IPS-18c (cell line): Measurements from ENCODE around the gene C20orf141.
"Not testable (repeated sequence)": the region's sequence is repeated elsewhere in the genome, so short reads cannot be mapped to it uniquely, and the experiment has no call there.

Source experiments
- H3K4me3 ChIP-seq: 2 replicates; pipeline ENCODE4 v1.7.0; 2013; ENCODE audit warnings: low read depth, mild to moderate bottlenecking, low read length, moderate library complexity; ENCODE audit not compliant: insufficient read depth
- H3K9me3 ChIP-seq: one replicate; pipeline ENCODE4 v1.6.1; 2013; ENCODE audit warnings: mild to moderate bottlenecking, low read length, moderate library complexity; ENCODE audit not compliant: control insufficient read depth, insufficient read depth

C20orf141 gene

GRCh38 chr20:2815242-2815900 lies 584 bp downstream of the C20orf141 start:
- no peaks in the 10 kb centered on the region for H3K9me3 ChIP-seq
- H3K4me3 ChIP-seq = no peak overlapping the region

DNA sequence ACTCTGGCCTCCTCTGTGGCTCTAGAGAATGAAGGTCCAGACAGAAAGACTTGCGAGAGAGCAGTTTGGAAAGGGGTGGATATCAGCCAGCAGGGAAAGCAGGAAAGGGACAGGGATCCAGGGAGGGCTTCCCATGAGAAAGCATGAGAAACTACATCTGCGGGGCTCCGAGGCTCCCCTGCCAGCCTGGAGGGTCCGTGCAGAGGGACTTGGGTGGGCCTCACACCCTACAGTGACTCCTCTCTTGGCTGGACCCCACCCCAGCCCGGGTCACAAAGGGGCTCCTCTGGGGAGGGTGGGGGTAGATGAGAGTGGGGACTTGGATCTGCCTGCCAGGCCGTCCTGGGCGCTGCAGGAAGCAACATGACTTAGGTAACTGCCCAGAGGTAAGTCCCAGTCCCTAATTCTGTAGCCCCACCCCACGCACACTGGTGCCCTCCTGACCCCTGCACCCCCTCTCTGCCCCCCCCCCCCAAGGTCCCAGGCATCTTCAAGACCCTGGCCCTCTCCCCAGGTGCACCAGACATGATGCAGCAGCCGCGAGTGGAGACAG lies 1.3 kb downstream of the C20orf141 start, which contains the start of gene TMEM239:
TSS of gene TMEM239 (plus strand) at position 335 of the 553 bp plus-strand sequence. CDS start at position 526, 191 bp downstream.
- Histone ChIP-seq H3K9me3 (no peaks in the 10 kb centered on the region), H3K4me3 (no peak within 1 kb of the TSS)

GRCh38 chr20:2816583-2817340 lies 2.0 kb downstream of the C20orf141 start:
- H3K9me3 ChIP-seq = no peaks in the 10 kb centered on the region
- no peak overlapping the region for H3K4me3 ChIP-seq

DNA sequence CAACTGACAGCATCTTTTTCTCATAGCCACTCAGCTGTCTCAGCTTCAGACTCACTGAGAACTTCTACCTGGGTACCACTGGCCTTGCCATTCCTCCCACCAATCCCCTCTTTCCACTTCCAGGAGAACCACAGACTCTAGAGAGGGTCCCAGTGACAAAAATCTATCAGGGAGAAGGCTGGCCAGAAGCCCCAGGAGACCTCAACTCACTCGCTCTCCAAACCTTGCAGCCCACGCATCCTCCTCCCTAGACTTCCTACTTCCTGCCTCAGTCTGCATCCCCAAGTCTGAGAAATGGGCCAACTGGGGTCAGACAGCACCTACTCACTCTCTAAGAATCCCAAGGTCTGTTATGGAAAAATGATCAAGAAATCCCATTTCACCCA lies 2.5 kb downstream of the C20orf141 start:
- no peak overlapping the region for H3K4me3 ChIP-seq

GRCh38 chr20:2817891-2818595 lies 3.3 kb downstream of the C20orf141 start:
- Histone ChIP-seq H3K4me3 (no peak overlapping the region), H3K9me3 (no peaks in the 10 kb centered on the region)

More for the DNA sequence above, 2.5 kb downstream of the C20orf141 start:
- H3K9me3 ChIP-seq = no peaks in the 10 kb centered on the region

- Histone ChIP-seq H3K4me3 (no peak overlapping the region; the same call in 1 of the 2 replicates), H3K9me3 (no peaks in the 10 kb centered on the region)
These were observed 5.5 kb downstream of the C20orf141 start for GRCh38 chr20:2820084-2820895.

GRCh38 chr20:2820896-2821869 lies 6.4 kb downstream of the C20orf141 start:
- H3K4me3 ChIP-seq = peak overlapping the region; percentile 31; the same call in 1 of the 2 replicates
- no peaks in the 10 kb centered on the region for H3K9me3 ChIP-seq

- Histone ChIP-seq H3K9me3 (no peaks in the 10 kb centered on the region), H3K4me3 (no peak overlapping the region)
These were observed 7.3 kb downstream of the C20orf141 start for GRCh38 chr20:2822073-2822472.

DNA sequence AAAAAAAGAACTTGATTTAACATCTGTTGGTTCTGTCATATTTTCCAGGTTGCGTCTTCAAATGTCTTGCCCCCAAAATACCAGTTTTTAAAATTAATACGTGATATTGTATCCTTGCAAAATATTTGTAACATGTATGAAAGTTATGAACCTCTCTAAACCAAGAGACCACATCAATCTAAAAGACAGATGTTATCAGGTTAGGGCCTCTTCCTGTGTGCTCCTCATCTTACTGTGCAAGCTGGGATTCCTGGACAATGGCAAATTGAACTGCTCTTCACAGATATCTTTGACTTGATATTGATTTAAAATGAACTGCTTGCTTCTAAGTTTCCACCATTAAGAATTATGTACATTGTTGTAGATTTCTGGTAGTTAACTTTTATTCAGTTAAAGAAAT lies 11.0 kb downstream of the C20orf141 start:
- Histone ChIP-seq H3K9me3 (no peaks in the 10 kb centered on the region), H3K4me3 (no peak overlapping the region)

GRCh38 chr20:2826655-2827054 lies 11.9 kb downstream of the C20orf141 start:
- no peaks in the 10 kb centered on the region for H3K9me3 ChIP-seq
- H3K4me3 ChIP-seq = no peak overlapping the region

DNA sequence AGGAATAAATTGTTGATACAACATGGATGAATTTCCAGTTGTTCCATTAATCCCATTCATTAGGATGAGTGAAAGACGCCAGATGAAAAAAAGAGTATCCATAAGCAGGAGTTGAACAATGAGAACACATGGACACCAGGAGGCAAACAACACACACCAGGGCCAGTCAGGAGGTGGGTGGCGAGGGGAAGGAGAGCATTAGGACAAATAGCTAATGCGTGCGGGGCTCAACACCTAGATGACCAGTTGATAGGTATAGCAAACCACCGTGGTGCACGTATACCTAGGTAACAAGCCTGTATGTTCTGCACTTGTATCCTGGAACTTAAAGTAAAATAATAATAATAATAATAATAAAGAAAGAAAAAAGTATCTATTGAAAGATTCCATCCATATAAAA lies 14.6 kb downstream of the C20orf141 start:
- H3K9me3 ChIP-seq = no peaks in the 10 kb centered on the region
- no peak overlapping the region for H3K4me3 ChIP-seq

DNA sequence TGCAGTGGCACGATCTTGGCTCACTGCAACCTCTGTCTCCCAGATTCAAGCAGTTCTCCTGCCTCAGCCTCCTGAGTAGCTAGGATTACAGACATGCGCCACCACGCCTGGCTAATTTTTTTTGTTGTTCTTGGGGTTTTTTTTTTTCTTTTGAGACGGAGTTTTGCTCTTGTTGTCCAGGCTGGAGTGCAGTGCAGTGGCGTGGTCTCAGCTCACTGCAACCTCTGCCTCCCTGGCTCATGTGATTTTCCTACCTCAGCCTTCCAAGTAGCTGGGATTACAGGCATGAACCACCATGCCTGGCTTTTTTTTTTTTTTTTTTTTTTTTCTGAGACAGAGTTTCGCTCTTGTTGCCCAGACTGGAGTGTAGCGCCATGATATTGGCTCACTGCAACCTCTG lies 16.4 kb downstream of the C20orf141 start:
- not testable (repeated sequence) for H3K9me3 ChIP-seq, H3K4me3 ChIP-seq

GRCh38 chr20:2833761-2834160 lies 19.0 kb downstream of the C20orf141 start:
- no peaks in the 10 kb centered on the region for H3K9me3 ChIP-seq
- H3K4me3 ChIP-seq = no peak overlapping the region

DNA sequence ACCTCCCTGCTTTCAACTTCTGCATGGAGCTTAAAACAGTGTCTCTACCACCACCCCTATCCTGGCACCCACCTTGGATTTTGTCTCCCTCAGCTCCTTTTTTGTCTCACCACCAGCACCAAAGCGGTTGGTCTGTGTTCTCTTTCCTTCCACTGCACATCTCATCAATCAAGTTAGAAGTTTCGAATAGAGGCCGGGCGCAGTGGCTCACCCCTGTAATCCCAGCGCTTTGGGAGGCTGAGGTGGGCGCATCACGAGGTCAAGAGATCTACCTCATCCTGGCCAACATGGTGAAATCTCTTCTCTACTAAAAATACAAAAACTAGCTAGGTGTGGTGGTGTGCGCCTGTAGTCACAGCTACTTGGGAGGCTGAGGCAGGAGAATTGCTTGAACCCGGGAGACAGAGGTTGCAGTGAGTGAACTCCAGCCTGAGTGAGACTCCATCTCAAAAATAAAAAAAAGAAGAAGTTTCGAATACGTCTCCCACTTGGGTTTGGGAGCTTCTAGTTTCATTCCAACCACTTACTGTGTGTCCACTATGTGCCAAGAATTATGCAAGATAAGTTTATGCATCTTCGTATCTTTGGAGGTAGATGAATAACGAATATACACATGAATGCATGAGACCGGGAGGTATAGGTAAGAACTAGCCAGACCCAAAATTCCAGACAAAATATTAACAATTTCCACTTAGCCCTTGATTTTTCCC lies 19.8 kb downstream of the C20orf141 start:
- H3K9me3 ChIP-seq = no peaks in the 10 kb centered on the region
- H3K4me3 ChIP-seq = no peak overlapping the region

GRCh38 chr20:2835331-2835796 lies 20.6 kb downstream of the C20orf141 start:
- H3K9me3 ChIP-seq = no peaks in the 10 kb centered on the region

More at GRCh38 chr20:2835331-2835796, 20.6 kb downstream of the C20orf141 start:
- no peak overlapping the region for H3K4me3 ChIP-seq
